Right ventricle myocardium superior (tissue), 1 donor: ENCODE results near the gene CHRNA1. TPM values are rescaled to one million over a fixed set of nuclear protein-coding genes. Genes with fewer than 3 reads are reported as not detected.

Source experiments
- ATAC-seq: fragments of 200-7000 bp; cut with Tn5 transposase; one replicate; pipeline ENCODE4 v1.9.1; 2020; ENCODE audit warnings: mild to moderate bottlenecking; ENCODE audit not compliant: poor library complexity
- DNase-seq: peaks from one replicate; pipeline ENCODE4 v3.0.0-alpha.2; 2020
- intact Hi-C: fragments of 100-400 bp; cut with DNase I; formaldehyde crosslinking; loops from one replicate; pipeline ENCODE4 v1.11.2; 2022
- total RNA-seq: library from RNA; stranded (reverse); fragmentation: NEBNext Ultra II Directional; extraction: Animal tissue kit (Norgen Biotek cat#: 25700); gene quantifications from one replicate; pipeline ENCODE4 v1.2.1, GENCODE V29; 2021
- donor health status: DM: no; HTN: yes; CAD: no; lungs with severe emphysema.

CHRNA1 gene
- total RNA-seq, 1 donor from 2014 or later: not detected

DNA sequence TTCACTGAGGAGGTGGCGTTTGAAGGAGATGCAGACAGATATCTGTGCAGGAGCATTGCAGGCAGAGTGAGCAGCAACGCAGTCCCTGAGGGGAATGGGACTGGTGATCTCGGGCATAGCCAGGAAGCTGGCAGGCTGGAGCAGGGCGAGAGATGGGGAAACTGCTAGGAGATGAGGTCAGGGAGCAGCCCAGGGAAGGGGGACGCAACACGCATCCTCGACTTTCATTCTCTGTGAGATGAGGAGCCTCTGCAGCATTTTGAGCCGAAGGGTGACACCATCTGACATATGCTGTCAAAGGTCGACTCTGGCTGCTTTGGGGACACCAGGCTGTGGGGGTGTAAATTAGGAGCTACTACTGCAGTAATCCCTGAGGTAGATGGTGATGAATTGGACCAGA, 4.3 kb upstream of the CHRNA1 start:
- ATAC-seq (no peak), DNase-seq (no peak)
- intact Hi-C loops: no loop called here

DNA sequence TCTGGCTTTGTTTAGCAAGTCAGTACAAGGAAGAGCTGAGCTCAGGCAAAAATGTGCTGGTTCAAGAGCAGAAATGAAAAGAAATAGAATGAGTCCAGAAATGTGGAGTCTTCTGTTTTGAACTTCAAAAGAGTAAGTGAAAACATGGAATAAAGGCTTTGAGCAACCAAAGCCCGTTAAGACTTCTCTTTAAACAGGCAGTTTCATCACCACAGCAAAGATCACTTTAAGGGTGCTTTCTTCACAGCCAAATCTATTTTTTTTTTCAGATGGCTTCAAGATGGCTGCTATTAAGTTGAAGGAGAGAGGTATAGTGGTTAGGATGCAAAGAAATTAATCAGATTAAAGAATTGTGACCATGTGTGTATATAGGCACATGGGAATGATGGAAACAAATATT, 2.0 kb upstream of the CHRNA1 start:
- intact Hi-C loops: no loop called here
- ATAC-seq (no peak), DNase-seq (no peak)

DNA sequence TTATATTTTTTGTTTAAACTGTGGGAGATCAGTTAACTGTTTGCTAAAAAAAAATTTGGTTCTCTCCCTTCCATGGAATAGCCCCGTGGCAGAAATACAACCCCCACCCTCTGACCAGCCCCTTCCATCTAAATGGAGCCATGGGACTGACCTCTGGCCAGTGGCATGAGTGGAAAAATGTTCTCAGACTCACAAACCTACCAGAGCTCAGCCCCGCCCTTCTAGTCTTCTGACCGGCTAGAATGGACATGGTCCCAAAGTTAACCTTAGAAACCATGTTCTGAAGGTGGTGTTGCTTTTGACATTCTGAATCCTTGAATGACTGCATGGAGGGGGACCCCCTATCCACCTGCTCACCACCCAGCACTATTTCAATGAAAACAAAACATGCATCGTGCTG, 1.3 kb upstream of the CHRNA1 start:
- intact Hi-C loops: no loop called here
- ATAC-seq (no peak), DNase-seq (no peak)

DNA sequence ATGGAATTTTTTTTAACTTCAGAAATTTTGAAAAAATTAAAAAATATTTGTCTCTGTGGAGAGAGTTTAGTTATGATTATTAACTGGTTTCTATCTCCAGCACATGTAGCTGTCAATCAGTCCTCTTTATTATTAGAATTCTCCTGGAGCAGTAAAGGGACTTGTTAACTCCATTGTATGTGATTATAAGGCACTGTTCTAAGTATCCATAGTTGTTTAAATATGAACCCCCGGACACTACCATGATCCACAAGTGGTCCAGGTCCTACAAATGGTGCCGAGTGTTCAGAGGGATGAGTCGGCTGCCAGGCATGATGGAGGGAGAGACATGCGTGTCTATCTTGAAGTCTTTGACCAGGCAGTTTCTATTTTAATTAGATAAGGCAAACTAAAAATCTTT, 492 bp downstream of the CHRNA1 start:
- intact Hi-C loops: no loop called here
- ATAC-seq: no peak
- no peak for DNase-seq

DNA sequence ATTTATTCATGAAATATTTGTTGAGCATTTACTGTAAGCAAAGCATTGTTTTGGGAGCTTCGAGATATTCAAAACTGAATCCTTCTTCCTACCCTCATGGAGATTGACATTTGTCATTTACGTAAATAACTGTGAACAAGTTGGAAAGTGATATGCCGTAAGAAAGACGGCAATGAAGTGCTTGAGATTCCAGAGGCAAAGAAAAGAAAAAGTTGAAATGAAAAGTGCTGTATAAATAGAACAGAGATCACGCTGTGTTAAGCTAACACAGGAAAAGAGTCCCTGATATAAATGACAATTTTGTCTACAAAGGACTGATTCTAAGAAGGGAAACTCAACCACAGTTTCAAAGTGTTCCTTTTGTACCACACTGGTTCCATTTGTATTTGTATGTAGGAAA, 1.8 kb downstream of the CHRNA1 start:
- no peak for DNase-seq
- no peak for ATAC-seq
- intact Hi-C loops: no loop called here

DNA sequence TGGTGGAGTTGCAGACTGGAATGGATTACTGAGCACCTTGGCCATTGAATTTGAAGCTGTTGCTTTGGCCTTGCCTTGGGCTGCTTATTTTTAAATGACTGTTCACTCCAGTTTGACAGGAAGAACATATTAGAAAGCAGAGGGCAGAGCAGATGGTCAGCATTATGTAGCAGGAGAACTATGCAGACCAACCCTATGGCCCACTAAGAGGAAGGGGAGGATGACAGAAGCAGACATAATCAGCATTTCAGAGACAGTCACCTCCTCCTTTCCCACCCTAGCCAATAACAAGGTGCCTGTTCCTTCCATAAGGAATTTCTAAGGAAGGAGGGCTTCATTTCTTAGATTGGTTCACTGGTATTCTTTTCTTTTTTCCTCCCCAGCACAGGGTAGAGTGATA, 2.4 kb downstream of the CHRNA1 start:
- intact Hi-C loops: no loop called here
- no peak for DNase-seq
- no peak for ATAC-seq

DNA sequence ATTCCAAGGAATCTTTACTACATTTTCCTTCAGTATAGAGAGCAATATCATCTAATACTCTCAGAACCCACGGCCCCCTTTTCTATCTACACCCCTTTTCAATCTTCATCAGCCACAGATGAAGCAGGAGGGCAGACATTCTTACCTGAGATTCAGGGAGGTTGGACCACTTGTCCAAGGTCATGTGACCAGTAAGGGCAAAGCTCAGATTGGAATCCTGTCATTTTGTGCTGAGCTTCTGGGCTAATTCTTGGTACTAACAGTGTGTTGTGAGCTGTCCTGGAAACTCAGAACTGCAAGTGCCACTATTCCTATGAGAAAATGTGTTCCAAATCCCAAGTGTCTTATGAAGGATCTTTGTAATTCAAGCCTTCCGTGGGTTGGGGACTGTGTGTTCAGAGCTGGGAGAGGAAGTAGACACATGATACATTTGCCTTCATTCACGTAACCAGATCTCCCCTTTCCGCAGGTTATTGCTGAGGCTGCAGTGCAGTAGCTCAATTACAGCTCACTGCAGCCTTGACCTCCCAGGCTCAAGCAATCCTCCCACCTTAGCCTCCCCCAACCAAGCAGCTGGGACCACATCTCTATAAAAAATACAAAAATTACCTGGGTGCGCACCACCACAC, 3.3 kb downstream of the CHRNA1 start:
- no peak for DNase-seq
- intact Hi-C loops: no loop called here
- no peak for ATAC-seq

DNA sequence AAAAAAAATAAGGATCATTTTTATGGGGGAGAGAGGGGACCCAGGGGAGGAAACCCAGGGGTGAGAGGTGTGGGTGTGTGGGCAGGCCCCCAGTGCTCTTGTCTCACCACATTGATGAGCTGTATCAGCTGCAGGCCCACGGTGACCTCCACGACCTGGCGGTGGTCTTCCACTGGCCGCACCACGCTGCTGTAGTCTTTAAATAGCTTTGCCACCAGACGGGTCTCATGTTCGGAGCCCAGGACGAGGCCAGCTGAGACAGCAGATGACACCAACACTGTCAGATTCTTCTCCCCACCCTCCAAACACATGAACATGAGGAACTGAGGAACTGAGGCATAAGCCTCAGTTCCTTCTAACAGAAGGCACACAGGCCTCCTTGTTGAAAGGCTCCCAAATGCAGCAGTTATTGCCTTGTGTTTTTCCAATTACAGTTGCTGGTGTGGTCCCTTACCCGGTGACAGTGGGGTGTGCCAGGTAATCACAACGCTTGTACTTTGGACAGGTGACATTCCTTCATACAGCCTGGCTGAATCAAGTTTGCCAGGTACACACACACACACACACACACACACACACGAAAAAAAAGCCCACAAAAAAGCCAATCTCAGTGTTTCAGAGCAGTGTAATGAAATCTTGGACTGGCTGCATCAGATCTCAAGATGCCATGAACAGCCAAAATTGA, 4.7 kb downstream of the CHRNA1 start:
- intact Hi-C loops: no loop called here
- no peak for ATAC-seq
- DNase-seq: no peak

DNA sequence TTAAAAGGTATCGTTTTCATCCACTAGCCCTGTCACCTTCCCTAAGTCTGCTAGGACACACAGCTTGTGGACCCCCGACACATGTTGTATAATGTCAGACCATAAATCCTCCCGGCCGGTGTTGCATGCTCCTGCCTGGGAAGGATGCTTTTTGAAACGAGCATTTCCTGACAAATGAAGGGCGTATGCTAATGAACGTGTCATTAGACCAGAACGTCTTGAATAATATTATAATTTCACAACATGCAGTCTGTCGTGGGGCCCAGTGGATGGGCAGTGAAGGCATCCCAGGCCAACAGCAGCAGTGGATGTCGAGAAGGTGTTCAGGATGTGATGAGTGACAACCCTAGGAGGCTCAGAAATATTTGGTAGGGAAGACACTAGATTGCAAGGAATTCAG, 7.5 kb downstream of the CHRNA1 start:
- intact Hi-C loops: no loop called here
- ATAC-seq: no peak

DNA sequence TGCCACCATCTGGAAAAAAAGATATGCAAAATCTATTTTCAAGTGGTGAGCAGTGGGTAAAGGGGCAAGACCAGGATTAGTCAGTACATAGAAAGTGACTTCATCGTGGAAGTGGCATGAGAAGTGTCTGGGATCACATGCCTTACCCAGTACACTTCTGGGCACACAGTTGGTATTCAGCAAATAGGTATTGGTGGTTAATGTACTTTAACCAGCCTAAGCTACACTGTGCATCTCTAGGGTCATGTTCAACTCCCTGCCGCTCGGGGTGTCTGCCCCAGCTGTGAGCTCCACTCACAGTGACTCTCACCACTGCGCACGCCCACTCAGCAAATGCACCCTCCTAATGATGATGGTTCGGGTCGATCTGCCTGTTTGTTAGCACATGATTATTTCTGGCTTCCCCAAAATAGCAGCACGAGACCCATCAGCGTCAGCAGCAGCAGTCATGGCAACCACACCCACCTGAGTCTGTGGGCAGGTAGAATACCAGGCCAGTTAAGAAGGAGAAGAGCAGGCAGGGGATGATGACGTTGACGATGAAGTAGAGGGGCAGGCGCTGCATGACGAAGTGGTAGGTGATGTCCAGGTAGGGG, 11.1 kb downstream of the CHRNA1 start:
- intact Hi-C loops: no loop called here
- ATAC-seq: no peak
- DNase-seq: no peak

More for the DNA sequence above, 7.5 kb downstream of the CHRNA1 start:
- no peak for DNase-seq

DNA sequence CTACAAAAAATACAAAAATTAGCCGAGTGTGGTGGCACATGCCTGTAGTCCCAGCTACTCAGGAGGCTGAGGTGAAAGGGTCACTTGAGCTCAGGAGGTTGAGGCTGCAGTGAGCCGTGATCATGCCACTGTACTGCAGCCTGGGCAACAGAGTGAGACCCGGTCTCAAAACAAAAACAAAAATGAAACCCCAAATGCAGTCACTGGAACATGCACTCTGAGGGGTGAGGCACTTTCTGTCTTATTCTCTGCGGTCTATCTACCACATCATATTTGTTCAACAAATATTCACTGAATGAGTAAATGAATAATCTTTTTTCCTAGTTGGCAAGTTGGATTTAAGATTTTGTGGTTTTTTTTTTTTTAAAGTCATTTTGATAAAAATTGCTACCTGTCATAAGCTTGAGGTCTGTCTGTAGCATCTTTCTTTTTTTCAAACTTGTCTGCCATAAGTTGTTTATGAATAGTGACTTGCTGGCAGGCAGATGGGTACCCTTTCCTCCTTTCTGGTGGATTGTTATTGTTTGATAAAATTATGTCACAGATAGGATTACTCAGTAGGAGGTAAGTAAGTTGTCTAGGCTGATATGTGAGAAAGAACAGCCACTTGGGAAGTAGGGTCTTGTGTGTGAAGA, 11.8 kb downstream of the CHRNA1 start:
- intact Hi-C loops: no loop called here
- no peak for DNase-seq
- ATAC-seq: no peak

DNA sequence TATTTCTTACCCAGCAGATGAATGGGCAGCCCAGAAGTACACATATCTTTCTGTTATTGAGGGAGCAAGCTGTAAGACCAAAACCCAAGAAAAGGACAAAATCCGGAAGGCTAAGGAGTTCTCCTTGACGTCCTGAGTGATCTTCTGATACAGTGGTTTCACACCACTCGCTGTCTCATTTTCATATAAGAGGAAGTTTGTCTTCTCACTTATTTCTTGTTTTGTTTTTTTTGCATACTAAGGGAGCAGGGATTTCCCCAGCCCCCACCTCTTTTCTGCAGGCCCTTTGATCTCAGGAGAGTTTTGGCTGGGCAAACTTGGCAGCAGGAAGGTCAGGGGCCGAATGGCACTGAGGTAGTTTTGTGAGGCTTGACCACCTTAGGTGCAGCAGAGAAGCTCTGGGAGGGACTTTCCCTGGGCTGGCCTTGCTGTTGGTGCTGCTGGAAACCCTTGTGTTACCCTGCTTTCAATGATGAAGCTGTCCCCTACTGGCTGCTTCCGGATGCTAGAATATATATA, 13.3 kb downstream of the CHRNA1 start:
- ATAC-seq (no peak), DNase-seq (no peak)
- intact Hi-C loops: no loop called here

DNA sequence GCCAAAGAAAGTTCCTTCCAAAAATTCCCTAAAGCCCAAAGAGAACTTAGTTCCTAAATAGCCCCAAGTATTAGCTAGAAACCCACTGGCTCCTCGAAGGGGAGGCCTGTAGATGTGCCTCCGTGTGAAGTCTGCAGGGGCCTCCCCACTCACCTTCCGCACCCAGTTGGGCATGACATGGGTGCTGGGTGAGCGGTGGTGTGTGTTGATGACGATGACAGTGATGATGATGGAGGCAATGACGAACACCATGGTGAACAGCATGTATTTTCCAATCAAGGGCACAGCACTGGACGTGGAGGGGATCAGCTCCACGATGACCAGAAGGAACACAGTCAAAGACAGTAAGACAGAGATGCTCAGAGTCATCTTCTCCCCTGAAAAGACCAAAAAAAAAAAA, 14.5 kb downstream of the CHRNA1 start:
- no peak for ATAC-seq
- no peak for DNase-seq
- intact Hi-C loops: no loop called here

DNA sequence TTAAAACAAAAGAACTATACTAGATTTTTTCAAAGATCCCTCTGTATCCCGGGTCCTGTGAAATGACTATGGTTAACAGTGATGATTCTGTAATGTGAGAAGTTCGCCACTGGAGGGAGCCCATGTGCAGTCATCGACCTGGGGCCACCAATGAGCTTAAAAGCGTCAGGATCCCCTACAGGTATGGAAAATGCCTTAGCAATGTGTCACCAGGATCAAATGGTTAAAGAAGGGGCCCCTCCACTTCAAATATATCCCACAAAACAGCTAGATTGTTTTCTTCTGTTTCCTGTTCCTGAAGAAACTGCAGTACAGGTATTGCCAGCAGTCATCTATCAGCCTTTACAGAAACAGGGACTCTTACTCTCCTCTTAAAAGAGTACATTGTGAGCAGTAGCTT, 15.3 kb downstream of the CHRNA1 start:
- intact Hi-C loops: no loop called here
- peak; percentile 75 for ATAC-seq
- no peak for DNase-seq

DNA sequence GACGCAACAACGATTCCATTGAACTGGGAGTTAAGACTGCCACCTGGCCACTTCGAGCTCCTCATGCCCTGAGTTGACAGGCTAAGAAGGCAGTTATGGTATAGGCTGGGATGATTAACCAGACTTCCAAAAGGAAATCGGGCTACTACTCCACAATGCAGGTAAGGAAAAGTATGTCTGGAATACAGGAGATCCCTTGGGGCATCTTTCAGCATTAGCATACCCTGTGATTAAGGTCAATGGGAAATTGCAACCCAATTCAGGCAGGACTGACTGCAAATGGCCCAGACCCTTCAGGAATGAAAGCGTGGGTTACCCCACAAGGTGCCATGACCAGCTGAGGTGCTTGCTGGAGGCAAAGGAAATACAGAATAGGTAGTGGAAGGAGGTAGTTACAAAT, 19.1 kb downstream of the CHRNA1 start:
- no peak for DNase-seq
- no peak for ATAC-seq
- intact Hi-C loops: no loop called here

DNA sequence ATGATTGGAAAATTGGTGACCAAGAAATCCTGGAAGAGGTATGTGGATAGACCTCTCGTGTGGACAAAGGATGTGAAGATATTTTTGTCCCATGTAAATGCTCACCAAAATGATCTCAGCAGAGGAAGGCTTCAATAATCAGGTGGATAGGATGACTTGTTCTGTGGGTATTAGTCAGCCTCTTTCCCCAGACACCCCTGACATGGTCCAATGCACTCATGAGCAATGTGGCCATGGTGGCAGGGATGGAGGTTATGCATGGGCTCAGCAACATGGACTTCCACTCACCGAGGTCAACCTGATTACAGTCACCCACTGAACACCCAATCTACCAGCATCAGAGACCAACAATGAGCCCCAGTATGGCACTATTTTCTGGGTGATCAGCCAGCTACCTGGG, 20.2 kb downstream of the CHRNA1 start:
- DNase-seq (no peak), ATAC-seq (no peak)
- intact Hi-C loops: no loop called here

DNA sequence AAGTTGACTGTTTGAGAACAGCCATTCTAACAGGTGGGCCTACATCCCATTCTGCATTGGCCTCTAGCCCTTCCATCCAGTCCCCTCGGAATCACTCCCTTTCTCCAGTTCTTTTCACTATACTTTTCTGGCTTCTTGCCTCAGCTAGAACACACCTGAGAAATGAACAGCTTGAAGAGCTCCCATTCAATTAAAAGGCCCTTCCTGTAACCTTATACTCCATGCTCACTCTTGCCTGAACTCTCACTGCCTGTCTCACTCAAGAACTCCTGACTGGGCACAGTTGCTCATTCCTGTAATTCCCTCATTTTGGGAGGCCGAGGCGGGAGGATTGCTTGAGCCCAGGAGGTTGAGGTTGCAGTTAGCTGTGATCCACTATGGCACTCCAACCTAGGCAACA, 23.6 kb downstream of the CHRNA1 start:
- DNase-seq (no peak), ATAC-seq (no peak)
- intact Hi-C loops: no loop called here

DNA sequence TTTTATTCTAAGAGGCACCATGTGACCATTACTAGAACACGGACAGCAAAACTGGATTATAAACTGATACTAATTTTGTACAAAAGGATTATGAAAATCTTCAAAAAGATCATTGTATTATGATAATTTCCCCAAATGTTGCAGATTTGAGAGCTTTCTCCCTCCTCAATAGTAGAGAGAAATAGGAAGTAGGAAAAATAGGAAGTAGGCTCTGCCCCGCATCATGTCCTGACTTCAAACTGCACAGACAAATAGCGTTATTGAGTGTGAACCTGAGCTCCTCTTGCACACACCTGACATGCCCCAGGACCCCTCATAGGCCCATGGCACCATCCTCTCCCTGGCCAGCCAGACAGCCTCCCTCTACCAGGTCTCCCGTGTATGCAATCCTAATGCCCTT, 25.4 kb downstream of the CHRNA1 start:
- intact Hi-C loops: no loop called here
- no peak for ATAC-seq
- DNase-seq: no peak

DNA sequence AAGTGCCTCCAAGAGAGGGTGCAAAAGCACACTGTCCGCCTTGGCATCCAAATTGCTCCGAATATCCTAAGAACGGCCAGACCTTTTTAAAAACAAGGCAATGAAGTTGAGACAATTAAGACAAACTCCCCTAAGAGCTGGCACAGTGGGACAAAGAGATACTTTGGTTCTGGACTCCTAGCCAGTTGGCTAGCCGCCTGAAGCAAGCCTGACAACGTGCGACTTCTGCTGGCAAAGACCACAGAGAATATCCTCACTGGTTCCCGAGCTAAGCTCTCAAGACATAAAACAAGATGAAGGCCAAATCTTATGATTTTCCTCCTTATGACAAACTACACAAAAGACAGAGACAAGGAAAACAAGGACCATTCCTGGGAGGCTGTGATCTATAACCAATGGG, 32.7 kb downstream of the CHRNA1 start:
- ATAC-seq (no peak), DNase-seq (no peak)
- intact Hi-C loops: no loop called here

DNA sequence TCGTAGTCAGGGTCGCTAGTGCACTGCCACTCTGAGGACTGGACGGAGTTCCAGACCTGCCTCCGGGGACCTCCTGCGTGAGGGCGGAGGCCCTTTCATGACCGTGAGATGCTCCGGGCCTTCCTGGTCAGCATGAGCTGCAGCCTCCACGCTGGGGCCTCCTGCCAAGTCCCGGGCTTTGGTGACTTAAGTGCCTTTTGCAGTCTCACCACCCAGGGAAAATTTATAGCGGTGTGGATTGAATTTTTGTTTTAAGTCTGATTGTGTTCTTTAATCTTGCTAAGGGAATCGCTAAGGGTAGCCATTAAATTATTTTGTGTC, 33.6 kb downstream of the CHRNA1 start:
- intact Hi-C loops: no loop called here
- ATAC-seq: peak; percentile 15
- no peak for DNase-seq
